Uterus (tissue), 4 donors: ENCODE measurements around the gene HEATR5A. TPM values are rescaled to one million over a fixed set of nuclear protein-coding genes. Genes with fewer than 3 reads are reported as not detected.

Source experiments
- DNase-seq, 2 donors: peaks; one replicate each; pipeline ENCODE4 v3.0.0-alpha.2; 2019 to 2020
- H3K27ac ChIP-seq, 2 donors: fragments of 200-600 bp; sonication (generic); 1 replicate in 1 of 2; 2 replicates in 1 of 2; pipeline ENCODE4 v1.5.1; 2016 to 2018
- H3K27me3 ChIP-seq, 2 donors: fragments of 200-600 bp; sonication (generic); one replicate each; pipeline ENCODE4 v1.5.1; 2018 to 2019; ENCODE audit warnings: control low read depth in 1 of 2
- H3K36me3 ChIP-seq, 2 donors: fragments of 200-600 bp; sonication (generic); one replicate each; pipeline ENCODE4 v1.5.1; 2019; ENCODE audit warnings: control low read depth in 1 of 2
- H3K4me1 ChIP-seq, 2 donors: fragments of 200-600 bp; sonication (generic); one replicate each; pipeline ENCODE4 v1.5.1; 2018 to 2019; ENCODE audit warnings: control low read depth in 1 of 2
- H3K4me3 ChIP-seq, 2 donors: fragments of 200-600 bp; sonication (generic); 1 replicate in 1 of 2; 2 replicates in 1 of 2; pipeline ENCODE4 v1.5.1; 2018 to 2019; ENCODE audit warnings: mild to moderate bottlenecking in 1 of 2
- H3K9me3 ChIP-seq, 2 donors: fragments of 200-600 bp; sonication (generic); one replicate each; pipeline ENCODE4 v1.5.1; 2019; ENCODE audit warnings: control low read depth in 1 of 2
- POLR2A ChIP-seq, 2 donors: fragments of 450-650 bp; IDR thresholded peaks; one replicate each; pipeline ENCODE4 v1.6.1; 2016; ENCODE audit warnings: antibody characterized with exemption in 2 of 2, mild to moderate bottlenecking in 1 of 2, moderate library complexity in 1 of 2
- intact Hi-C: fragments of 100-400 bp; cut with DNase I; formaldehyde crosslinking; loops from one replicate; pipeline ENCODE4 v1.15.1; 2023; ENCODE audit warnings: low total_unique reads
- total RNA-seq, 4 donors: library from RNA; depleted of rRNA in 3 of 4; stranded (reverse); fragments of >200 nt in 3 of 4; gene quantifications; one replicate each; pipeline versions ENCODE4 v1.1.0 to v1.2.4, GENCODE V29; 2014 to 2023
- TF ChIP-seq, protein P1 (sequence below), 4 experiments: fragments of 200-600 bp in 2 of 4; fragments of 450-650 bp in 2 of 4; sonication (generic) in 2 of 4; IDR thresholded peaks; one replicate each; pipeline ENCODE4 v1.5.1; 2016 to 2019; ENCODE audit warnings: antibody characterized with exemption in 4 of 4, mild to moderate bottlenecking in 2 of 4, moderate library complexity in 1 of 4
- donor health status: DM: yes; HTN: yes; CAD: no.

HEATR5A gene
- total RNA-seq, 4 donors from 2014 or later, result 14.6 to 56.8 (median 38.8) TPM

DNA sequence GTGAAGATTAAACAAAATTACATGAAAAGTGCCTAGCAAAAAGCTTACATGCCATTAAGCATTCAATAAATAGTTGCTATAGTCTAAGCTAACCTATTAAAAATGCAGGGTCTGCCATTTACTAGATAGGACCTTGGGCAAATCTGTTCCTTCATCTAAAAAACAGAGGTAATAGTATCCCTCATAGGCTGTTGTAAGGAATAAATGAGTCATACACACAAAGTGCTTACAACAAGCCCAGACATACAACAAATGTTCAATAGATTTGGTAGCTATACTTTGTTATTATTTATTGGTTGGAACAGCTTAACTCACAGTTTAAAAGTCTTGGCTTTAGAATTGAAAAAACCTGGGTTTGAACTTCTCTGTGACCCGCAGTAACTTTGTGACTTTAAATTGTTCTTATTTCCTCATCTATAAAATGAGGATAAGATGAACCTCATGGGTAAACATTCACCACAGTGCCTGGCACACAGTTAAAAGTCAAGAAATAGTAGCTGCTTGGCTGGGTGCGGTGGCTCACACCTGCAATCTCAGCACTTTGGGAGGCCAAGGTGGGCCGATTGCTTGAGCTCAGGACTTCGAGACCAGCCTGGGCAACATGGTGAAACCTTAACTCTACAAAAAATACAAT, 24.7 kb downstream of the HEATR5A start:
- H3K4me3 ChIP-seq, result no peak overlapping the region
- intact Hi-C loops, result no loop called here
- no peaks in the 10 kb centered on the region for H3K4me1 ChIP-seq
- H3K9me3 ChIP-seq, result no peaks in the 10 kb centered on the region
- H3K27ac ChIP-seq, result no peak overlapping the region
- TF ChIP-seq, protein P1, sequence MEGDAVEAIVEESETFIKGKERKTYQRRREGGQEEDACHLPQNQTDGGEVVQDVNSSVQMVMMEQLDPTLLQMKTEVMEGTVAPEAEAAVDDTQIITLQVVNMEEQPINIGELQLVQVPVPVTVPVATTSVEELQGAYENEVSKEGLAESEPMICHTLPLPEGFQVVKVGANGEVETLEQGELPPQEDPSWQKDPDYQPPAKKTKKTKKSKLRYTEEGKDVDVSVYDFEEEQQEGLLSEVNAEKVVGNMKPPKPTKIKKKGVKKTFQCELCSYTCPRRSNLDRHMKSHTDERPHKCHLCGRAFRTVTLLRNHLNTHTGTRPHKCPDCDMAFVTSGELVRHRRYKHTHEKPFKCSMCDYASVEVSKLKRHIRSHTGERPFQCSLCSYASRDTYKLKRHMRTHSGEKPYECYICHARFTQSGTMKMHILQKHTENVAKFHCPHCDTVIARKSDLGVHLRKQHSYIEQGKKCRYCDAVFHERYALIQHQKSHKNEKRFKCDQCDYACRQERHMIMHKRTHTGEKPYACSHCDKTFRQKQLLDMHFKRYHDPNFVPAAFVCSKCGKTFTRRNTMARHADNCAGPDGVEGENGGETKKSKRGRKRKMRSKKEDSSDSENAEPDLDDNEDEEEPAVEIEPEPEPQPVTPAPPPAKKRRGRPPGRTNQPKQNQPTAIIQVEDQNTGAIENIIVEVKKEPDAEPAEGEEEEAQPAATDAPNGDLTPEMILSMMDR (IDR thresholded peaks at IDR 0.05), result no peak
- no peak for TF ChIP-seq POLR2A (IDR thresholded peaks at IDR 0.05)
- H3K27me3 ChIP-seq, result no peaks in the 10 kb centered on the region
- DNase-seq, result no peak
- H3K36me3 ChIP-seq, result no peaks in the 10 kb centered on the region

DNA sequence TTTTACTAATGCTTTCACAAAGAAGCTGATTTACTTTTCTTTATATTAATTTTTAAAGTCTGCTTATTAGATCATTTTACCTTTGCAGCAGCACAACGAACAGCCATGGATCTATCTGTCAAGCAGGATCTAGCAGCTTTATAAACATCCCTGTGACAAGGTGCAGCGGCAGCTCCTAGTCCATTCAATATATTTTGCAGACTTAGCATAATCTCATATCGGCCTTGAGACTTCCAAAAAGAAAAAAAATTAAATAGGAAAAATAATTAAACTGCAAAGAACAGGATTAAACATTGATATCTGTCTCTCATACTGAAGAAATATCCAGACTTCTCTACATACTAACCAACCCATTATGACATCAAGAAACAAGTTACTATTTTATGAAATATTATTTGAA, 25.2 kb downstream of the HEATR5A start:
- TF ChIP-seq, protein P1 (IDR thresholded peaks at IDR 0.05), result no peak
- no peak for TF ChIP-seq POLR2A (IDR thresholded peaks at IDR 0.05)
- no peak for DNase-seq
- no peaks in the 10 kb centered on the region for H3K36me3 ChIP-seq
- H3K4me1 ChIP-seq, result no peaks in the 10 kb centered on the region
- no peaks in the 10 kb centered on the region for H3K9me3 ChIP-seq
- H3K4me3 ChIP-seq, result no peak overlapping the region
- H3K27ac ChIP-seq, result no peak overlapping the region
- no peaks in the 10 kb centered on the region for H3K27me3 ChIP-seq
- intact Hi-C loops, result no loop called here

DNA sequence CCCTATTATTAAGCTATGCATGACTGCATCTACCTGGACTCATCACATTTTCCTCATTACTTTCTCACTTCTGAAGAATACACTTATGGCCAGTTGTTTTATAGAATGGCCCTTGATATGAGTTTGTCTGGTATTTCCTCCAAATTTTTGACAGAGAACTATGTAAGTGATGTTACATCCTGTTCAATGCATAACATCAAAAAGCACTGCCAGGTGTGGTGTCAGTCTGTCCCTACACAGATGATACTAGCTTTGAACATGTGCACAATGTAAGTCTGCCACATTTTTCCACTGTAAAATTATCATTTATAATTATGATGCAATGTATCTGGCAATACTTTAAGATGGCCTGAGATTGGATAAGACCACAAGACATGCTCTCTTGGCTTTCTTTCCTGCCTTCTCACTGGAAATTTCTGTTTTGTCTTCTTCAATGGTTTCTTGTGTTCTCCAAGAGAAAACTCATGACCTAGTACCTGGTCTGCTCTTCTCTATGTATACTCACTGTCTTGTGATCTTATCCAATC, 28.3 kb downstream of the HEATR5A start:
- TF ChIP-seq, protein P1 (IDR thresholded peaks at IDR 0.05), result no peak
- TF ChIP-seq POLR2A (IDR thresholded peaks at IDR 0.05), result no peak
- no peaks in the 10 kb centered on the region for H3K9me3 ChIP-seq
- intact Hi-C loops, result no loop called here
- no peak for DNase-seq
- no peaks in the 10 kb centered on the region for H3K4me1 ChIP-seq
- H3K4me3 ChIP-seq, result no peak overlapping the region
- no peaks in the 10 kb centered on the region for H3K36me3 ChIP-seq
- H3K27me3 ChIP-seq, result no peaks in the 10 kb centered on the region
- H3K27ac ChIP-seq, result no peak overlapping the region

DNA sequence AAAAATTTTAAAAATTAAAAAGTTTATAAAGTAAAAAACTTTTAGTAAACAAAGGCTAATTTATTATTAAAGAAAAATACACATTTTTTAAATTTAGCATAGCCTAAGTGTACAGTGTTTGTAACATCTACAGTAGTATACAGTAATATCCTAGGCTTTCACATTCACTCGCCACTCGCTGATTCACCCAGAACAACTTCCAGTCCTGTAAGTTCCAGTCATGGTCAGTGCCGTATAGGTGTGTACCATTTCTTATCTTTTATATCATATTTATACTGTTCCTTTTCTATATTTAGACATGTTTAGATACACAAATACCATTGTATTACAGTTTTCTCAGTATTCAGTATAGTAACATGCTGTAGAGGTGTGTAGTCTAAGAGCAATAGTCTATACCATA, 28.9 kb downstream of the HEATR5A start:
- DNase-seq, result no peak
- no peaks in the 10 kb centered on the region for H3K9me3 ChIP-seq
- H3K4me1 ChIP-seq, result no peaks in the 10 kb centered on the region
- no peak overlapping the region for H3K27ac ChIP-seq
- no peak overlapping the region for H3K4me3 ChIP-seq
- H3K27me3 ChIP-seq, result no peaks in the 10 kb centered on the region
- no peaks in the 10 kb centered on the region for H3K36me3 ChIP-seq
- TF ChIP-seq POLR2A (IDR thresholded peaks at IDR 0.05), result no peak
- TF ChIP-seq, protein P1 (IDR thresholded peaks at IDR 0.05), result no peak
- intact Hi-C loops, result no loop called here

DNA sequence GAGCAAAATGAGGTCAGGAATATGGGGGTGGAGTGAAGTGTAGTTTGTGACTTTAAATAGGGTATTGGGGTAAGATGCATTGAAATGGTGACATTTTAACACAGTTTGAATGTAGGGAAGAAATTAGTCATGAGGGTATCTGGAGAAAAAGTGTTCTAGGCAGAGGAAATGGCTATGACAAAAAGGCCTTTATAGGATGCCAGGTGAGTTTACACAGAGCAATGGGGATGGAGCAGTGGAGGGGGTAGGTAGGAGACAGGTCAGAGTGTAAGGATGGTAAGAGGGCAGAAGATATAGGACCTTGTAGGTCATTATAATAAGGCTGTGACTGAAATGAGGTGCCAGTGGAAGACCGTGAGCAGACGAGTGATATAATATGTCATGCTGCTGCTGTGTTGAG, 30.4 kb downstream of the HEATR5A start:
- intact Hi-C loops, result no loop called here
- TF ChIP-seq, protein P1 (IDR thresholded peaks at IDR 0.05), result no peak
- no peak for TF ChIP-seq POLR2A (IDR thresholded peaks at IDR 0.05)
- DNase-seq, result no peak
- H3K27me3 ChIP-seq, result no peaks in the 10 kb centered on the region
- H3K36me3 ChIP-seq, result no peaks in the 10 kb centered on the region
- H3K4me1 ChIP-seq, result no peaks in the 10 kb centered on the region
- no peaks in the 10 kb centered on the region for H3K9me3 ChIP-seq
- no peak overlapping the region for H3K4me3 ChIP-seq
- peak overlapping the region; percentile 23 to 42 for H3K27ac ChIP-seq
